Duodenal mucosa (tissue), 2 donors: ENCODE results near the gene FRYL.

ENCODE experiments used
- H3K27ac ChIP-seq: one replicate; pipeline ENCODE4 v1.7.0; 2013; ENCODE audit warnings: low read depth, low read length
- H3K27me3 ChIP-seq, 2 donors: one replicate each; pipeline ENCODE4 v1.7.0; 2013; ENCODE audit warnings: low read length in 2 of 2, control low read depth in 1 of 2; ENCODE audit not compliant: insufficient read depth in 2 of 2, control insufficient read depth in 1 of 2
- H3K36me3 ChIP-seq, 2 donors: one replicate each; pipeline ENCODE4 v1.7.0; 2013; ENCODE audit warnings: low read length in 2 of 2, control low read depth in 1 of 2; ENCODE audit not compliant: insufficient read depth in 2 of 2, control insufficient read depth in 1 of 2
- H3K4me1 ChIP-seq, 2 donors: one replicate each; pipeline ENCODE4 v1.7.0; 2013; ENCODE audit warnings: low read length in 2 of 2, control low read depth in 1 of 2; ENCODE audit not compliant: insufficient read depth in 2 of 2, control insufficient read depth in 1 of 2
- H3K4me3 ChIP-seq, 2 donors: one replicate each; pipeline ENCODE4 v1.7.0; 2013; ENCODE audit warnings: low read length in 2 of 2, low read depth in 1 of 2
- H3K9ac ChIP-seq, 2 donors: one replicate each; pipeline ENCODE4 v1.7.0; 2013; ENCODE audit warnings: low read length in 2 of 2, low read depth in 1 of 2
- H3K9me3 ChIP-seq, 2 donors: one replicate each; pipeline ENCODE4 v1.7.0; 2013; ENCODE audit warnings: low read length in 2 of 2, control low read depth in 1 of 2; ENCODE audit not compliant: control insufficient read depth in 1 of 2

FRYL gene

GRCh38 chr4:48575964-48576363, 204.1 kb downstream of the FRYL start:
- Histone ChIP-seq H3K27me3 (no peaks in the 10 kb centered on the region), H3K4me1 (no peaks in the 10 kb centered on the region), H3K36me3 (peaks cover 29 to 49% of the 10 kb centered on the region in 2 donors), H3K4me3 (no peak overlapping the region), H3K9me3 (no peaks in the 10 kb centered on the region), H3K9ac (no peak overlapping the region), H3K27ac (no peak overlapping the region)

DNA sequence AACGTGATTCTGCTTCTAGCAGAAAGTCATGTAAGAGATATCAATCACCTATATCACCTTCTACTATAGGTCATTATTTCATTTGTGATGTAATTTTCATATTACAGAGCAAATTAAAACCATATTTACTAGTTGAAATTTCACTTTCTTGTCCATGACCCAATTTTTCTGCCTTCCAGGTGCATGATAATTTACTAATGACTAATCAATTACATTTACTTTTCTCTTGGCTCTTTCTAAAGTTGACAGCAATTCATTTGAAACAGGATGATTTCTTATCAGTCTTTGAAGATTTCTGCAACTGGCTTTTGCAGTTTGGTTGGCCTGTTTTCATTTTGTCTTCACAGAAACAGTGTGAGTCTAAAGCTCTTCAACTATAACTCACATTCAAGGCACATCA, 208.6 kb downstream of the FRYL start:
- H3K9ac ChIP-seq = no peak overlapping the region
- no peak overlapping the region for H3K4me3 ChIP-seq
- no peak overlapping the region for H3K27ac ChIP-seq
- H3K4me1 ChIP-seq = no peaks in the 10 kb centered on the region
- H3K36me3 ChIP-seq = peaks cover 37 to 68% of the 10 kb centered on the region in 2 donors
- no peaks in the 10 kb centered on the region for H3K9me3 ChIP-seq
- H3K27me3 ChIP-seq = no peaks in the 10 kb centered on the region

- Histone ChIP-seq H3K9me3 (no peaks in the 10 kb centered on the region), H3K9ac (no peak overlapping the region), H3K4me1 (no peaks in the 10 kb centered on the region), H3K27ac (no peak overlapping the region), H3K36me3 (peaks cover 42 to 65% of the 10 kb centered on the region in 2 donors), H3K4me3 (no peak overlapping the region), H3K27me3 (no peaks in the 10 kb centered on the region)
Observed at GRCh38 chr4:48570646-48571220, 209.3 kb downstream of the FRYL start.

- H3K4me3 ChIP-seq = no peak overlapping the region
- H3K9ac ChIP-seq = no peak overlapping the region
- no peaks in the 10 kb centered on the region for H3K27me3 ChIP-seq
- peaks cover 21 to 72% of the 10 kb centered on the region in 2 donors for H3K36me3 ChIP-seq
- H3K27ac ChIP-seq = no peak overlapping the region
- H3K4me1 ChIP-seq = no peaks in the 10 kb centered on the region
- H3K9me3 ChIP-seq = no peaks in the 10 kb centered on the region
Observed at GRCh38 chr4:48566034-48566384, 214.1 kb downstream of the FRYL start.

- H3K27me3 ChIP-seq = no peaks in the 10 kb centered on the region
- no peak overlapping the region for H3K4me3 ChIP-seq
- no peaks in the 10 kb centered on the region for H3K4me1 ChIP-seq
- peaks cover 16 to 72% of the 10 kb centered on the region in 2 donors for H3K36me3 ChIP-seq
- H3K9ac ChIP-seq = no peak overlapping the region
- no peaks in the 10 kb centered on the region for H3K9me3 ChIP-seq
- H3K27ac ChIP-seq = no peak overlapping the region
Observed at GRCh38 chr4:48565362-48566033, 214.6 kb downstream of the FRYL start.

GRCh38 chr4:48564151-48564550, 215.9 kb downstream of the FRYL start:
- Histone ChIP-seq H3K4me1 (no peaks in the 10 kb centered on the region), H3K27ac (no peak overlapping the region), H3K9me3 (no peaks in the 10 kb centered on the region), H3K4me3 (no peak overlapping the region), H3K36me3 (peaks cover 14 to 70% of the 10 kb centered on the region in 2 donors), H3K27me3 (no peaks in the 10 kb centered on the region), H3K9ac (no peak overlapping the region)

DNA sequence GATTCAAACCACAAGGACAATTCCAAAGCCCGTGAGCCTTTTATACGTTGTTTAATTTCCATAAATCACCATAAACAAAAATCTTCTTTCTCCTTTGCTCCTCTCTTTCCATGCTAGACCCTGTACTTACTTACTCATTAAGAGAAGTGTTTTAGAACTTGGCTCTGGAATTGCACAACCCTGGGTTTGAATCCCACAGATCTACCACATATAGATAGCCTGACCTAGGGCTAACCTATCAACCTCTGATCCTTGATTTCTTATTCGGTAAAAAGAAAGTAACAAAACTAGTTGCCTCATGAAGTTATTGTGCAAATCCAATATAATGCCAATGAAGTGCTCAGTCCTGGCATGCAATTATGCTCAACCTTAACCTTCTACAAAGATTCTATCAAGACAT, 221.3 kb downstream of the FRYL start:
- H3K4me3 ChIP-seq = no peak overlapping the region
- peaks cover 15 to 87% of the 10 kb centered on the region in 2 donors for H3K36me3 ChIP-seq
- peaks cover 0 to 2% of the 10 kb centered on the region in 2 donors for H3K9me3 ChIP-seq
- H3K9ac ChIP-seq = no peak overlapping the region
- H3K4me1 ChIP-seq = no peaks in the 10 kb centered on the region
- H3K27ac ChIP-seq = no peak overlapping the region
- no peaks in the 10 kb centered on the region for H3K27me3 ChIP-seq

GRCh38 chr4:48558026-48558425, 222.1 kb downstream of the FRYL start:
- Histone ChIP-seq H3K36me3 (peaks cover 15 to 85% of the 10 kb centered on the region in 2 donors), H3K27me3 (no peaks in the 10 kb centered on the region), H3K4me1 (no peaks in the 10 kb centered on the region), H3K9ac (no peak overlapping the region), H3K9me3 (peaks cover 0 to 2% of the 10 kb centered on the region in 2 donors), H3K27ac (no peak overlapping the region), H3K4me3 (no peak overlapping the region)

DNA sequence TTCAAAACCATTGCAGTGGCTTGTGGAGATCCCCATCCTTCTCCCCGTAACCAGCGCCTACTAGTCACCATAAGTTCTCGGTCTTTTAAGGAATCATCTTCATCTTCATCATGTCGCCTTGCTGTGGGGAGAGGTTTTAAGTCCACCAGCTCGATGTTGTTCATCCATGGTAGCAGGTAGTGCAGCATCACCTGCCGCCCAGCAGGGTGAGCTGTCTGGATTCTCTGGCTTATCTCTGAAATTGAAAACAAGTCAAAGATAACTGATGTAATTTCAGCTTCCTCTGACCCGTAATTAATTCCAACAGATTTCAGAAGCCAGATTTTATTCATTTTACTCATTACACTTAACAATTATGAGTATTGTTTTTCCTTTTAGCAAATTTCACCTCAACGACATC, 222.6 kb downstream of the FRYL start:
- Histone ChIP-seq H3K27me3 (no peaks in the 10 kb centered on the region), H3K4me1 (no peaks in the 10 kb centered on the region), H3K27ac (no peak overlapping the region), H3K36me3 (peaks cover 15 to 83% of the 10 kb centered on the region in 2 donors), H3K9me3 (peaks cover 0 to 2% of the 10 kb centered on the region in 2 donors), H3K4me3 (no peak overlapping the region), H3K9ac (no peak overlapping the region)

DNA sequence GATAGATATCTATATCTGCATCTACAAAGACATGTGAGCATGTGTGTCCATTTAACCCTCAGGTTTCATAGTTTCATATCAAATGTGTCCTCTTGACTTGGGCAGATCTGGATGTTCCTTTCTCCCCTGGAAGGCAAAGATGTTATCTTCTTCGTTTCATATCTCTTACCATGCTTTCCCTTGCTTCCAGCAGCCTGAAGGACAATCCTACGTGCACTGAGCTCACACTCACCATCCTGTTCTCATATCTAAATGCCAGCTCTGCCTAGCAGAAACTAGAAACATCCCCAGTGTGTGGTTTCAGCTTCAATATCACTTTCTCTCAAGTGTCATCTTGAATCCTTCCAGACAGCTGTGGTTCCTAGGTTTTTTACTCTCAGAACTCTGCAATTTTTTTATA, 223.8 kb downstream of the FRYL start:
- Histone ChIP-seq H3K27ac (no peak overlapping the region), H3K9ac (no peak overlapping the region), H3K4me1 (no peaks in the 10 kb centered on the region), H3K27me3 (no peaks in the 10 kb centered on the region), H3K9me3 (peaks cover 0 to 2% of the 10 kb centered on the region in 2 donors), H3K36me3 (peaks cover 15 to 79% of the 10 kb centered on the region in 2 donors), H3K4me3 (no peak overlapping the region)
